LNCAP (cell line): ENCODE data around the gene TEX13D.

Experiments used
- TF ChIP-seq, protein P1 (sequence below): fragments of 450-650 bp; IDR thresholded peaks from 2 replicates; pipeline ENCODE4 v1.5.1; 2017; ENCODE audit warnings: mild to moderate bottlenecking

The TEX13D gene

DNA sequence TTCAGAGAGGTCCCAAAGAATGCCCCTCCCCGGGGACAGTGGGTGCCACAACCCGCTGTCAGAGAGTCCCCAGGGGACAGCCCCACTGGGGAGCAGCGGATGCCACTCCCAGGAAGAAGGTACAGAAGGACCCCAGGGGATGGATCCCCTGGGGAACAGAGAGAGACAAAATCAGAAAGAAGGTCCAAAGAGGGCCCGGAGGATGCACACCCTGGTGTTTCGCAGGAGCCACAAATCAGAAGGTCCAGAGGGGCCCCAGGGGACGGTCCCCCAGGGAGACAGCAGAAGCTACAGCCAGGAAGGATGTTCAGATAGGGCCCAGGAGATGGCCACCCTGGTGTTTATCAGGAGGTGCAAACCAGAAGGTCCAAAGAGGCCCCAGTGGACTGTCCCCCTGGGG, 1.4 kb downstream of the TEX13D start:
- TF ChIP-seq, protein P1, sequence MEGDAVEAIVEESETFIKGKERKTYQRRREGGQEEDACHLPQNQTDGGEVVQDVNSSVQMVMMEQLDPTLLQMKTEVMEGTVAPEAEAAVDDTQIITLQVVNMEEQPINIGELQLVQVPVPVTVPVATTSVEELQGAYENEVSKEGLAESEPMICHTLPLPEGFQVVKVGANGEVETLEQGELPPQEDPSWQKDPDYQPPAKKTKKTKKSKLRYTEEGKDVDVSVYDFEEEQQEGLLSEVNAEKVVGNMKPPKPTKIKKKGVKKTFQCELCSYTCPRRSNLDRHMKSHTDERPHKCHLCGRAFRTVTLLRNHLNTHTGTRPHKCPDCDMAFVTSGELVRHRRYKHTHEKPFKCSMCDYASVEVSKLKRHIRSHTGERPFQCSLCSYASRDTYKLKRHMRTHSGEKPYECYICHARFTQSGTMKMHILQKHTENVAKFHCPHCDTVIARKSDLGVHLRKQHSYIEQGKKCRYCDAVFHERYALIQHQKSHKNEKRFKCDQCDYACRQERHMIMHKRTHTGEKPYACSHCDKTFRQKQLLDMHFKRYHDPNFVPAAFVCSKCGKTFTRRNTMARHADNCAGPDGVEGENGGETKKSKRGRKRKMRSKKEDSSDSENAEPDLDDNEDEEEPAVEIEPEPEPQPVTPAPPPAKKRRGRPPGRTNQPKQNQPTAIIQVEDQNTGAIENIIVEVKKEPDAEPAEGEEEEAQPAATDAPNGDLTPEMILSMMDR: no peak

DNA sequence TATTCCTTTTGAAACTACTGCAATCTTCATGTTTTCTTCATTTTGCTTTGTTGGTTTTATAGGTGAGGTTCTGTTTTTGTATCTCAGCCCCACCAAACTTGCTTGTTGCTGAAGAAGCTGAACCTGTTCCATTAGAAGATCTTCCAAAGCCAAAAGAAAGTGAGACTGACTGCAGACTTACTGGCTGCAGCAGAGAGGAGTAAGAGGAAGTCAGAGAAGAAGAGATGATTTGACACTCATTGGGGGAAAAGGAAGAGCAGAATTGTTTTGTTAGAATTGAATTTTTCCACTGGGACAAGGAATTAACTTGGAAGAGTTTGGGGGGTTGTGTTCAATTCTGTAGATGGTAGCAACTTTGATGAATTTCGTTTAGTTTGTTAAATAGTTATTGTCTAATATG, 3.1 kb downstream of the TEX13D start:
- TF ChIP-seq, protein P1: no peak

DNA sequence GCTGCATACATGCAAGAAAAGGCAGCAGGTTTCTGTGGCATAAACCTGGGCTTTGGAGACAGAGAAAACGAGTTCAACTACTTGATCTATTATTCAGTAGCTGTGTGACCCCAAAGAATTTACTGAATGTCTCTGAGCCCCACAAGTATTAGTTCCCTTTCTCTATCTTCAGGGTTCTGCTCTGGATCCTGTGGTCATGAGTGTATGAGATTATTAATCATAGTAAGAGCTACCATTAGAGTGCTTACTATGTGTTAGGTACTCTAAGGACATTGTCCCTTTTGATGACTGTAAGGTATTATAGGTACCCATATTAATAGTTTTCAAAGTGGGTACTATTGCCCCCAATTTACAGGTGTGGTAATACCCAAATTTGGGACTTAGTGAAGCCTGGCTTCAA, 5.5 kb downstream of the TEX13D start:
- TF ChIP-seq, protein P1: no peak

- TF ChIP-seq, protein P1: no peak
Measured at GRCh38 chrX:124338733-124339514, 6.5 kb downstream of the TEX13D start.

DNA sequence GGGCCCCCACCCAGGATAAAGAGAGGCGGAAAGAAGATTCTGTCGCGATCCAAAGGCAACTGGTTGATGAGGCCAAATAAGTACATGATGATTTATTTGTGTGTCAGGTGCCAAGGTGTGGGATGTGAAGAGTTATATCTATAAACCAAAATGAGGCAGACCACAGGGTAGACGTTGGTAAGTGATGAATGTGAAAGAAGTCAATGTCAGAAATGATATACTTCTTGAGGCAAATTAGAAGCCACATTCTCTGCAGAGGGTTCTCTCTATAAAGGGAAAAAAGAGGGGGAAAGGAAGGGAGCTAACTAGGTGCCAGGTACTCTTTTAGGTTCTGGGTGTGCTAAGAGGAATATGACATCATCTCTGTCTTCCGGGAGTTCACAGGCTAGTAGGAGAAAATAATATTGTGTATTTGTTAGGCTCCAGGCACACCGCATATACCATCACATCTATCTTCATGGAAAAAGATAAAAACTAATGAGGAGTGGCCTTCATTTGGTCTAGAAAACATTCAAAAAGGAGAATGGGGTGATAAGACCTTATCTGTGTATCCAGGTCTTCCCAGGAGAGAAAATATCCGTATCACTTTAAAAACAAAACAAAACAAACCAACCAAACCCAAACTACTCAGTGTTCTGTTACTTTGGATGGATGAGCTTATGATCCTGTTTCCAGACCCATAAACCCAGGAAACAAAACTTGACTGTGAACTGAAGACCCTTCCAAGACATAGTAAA, 9.1 kb downstream of the TEX13D start:
- TF ChIP-seq, protein P1: no peak

DNA sequence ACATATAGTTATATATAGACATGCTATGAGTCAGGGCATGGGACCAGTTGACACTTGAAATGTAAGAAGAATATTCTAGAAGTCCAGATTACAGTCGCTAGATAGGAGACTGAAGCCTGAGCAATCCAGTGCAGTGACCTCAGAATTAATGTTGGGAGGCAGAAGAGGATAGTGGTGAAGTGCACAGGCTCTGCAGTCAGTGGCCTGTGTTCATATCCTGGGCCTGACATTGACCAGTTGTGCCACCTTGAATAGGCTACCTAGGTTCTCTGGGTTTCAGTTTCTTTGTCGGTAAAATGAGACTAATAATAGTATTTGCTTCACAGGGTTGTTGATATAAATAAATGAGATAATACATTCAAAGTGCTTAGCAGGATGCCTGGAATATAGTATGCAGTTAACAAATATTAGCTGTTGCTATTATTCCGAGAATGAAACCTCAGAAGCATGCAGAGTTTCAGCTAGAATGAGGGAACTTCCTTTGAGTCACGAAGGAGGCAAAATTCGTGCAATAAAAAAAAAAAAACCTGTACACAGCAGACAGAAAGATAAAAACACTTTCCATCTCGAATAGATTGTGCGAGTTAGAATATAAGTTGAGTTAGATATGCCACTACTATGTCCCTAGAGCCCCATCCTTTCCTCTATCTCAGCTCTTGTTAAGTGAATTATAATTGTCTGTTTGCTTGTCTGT, 9.9 kb downstream of the TEX13D start:
- TF ChIP-seq, protein P1: no peak

GRCh38 chrX:124343016-124343415, 10.6 kb downstream of the TEX13D start:
- TF ChIP-seq, protein P1: no peak
